ENCODE measurements around the gene MED12. TPM values are rescaled to one million over a fixed set of nuclear protein-coding genes. Genes with fewer than 3 reads are reported as not detected.

MED12 gene
- polyA plus RNA-seq, 6 donors from 2014 or later: 7.2 to 20.3 (median 9.0) TPM

GRCh38 chrX:71111921-71112431 lies 6.4 kb upstream of the MED12 start:
- H3K27ac Mint-ChIP-seq: peak overlapping the region; percentile 98 to 100 (median 100)
- ATAC-seq (ENCODE audit: low read depth in 2 of 2) (peak; percentile 37 to 42), DNase-seq (no peak)
- H3K4me1 Mint-ChIP-seq: peaks cover 40 to 54% (median 53%) of the 10 kb centered on the region in 3 donors
- H3K9me3 Mint-ChIP-seq: peaks cover 0 to 4% (median 0%) of the 10 kb centered on the region in 7 donors
- H3K27me3 Mint-ChIP-seq: peaks cover 0 to 8% (median 0%) of the 10 kb centered on the region in 3 donors
- H3K36me3 Mint-ChIP-seq: peaks cover 7 to 8% of the 10 kb centered on the region in 2 donors
- peak overlapping the region; percentile 80 to 98 (median 96) for H3K4me3 Mint-ChIP-seq

GRCh38 chrX:71117358-71117757 lies 1.0 kb upstream of the MED12 start:
- no peaks in the 10 kb centered on the region for H3K27me3 Mint-ChIP-seq
- H3K27ac Mint-ChIP-seq: peak overlapping the region in 4 of 6 donors; percentile 24 to 95 (median 47)
- H3K4me3 Mint-ChIP-seq: peak overlapping the region in 4 of 8 donors; percentile 22 to 92 (median 64)
- DNase-seq: no peak
- H3K9me3 Mint-ChIP-seq: peaks cover 0 to 2% (median 0%) of the 10 kb centered on the region in 7 donors
- ATAC-seq (ENCODE audit: low read depth in 2 of 2): no peak
- peaks cover 5 to 28% (median 19%) of the 10 kb centered on the region in 3 donors for H3K4me1 Mint-ChIP-seq
- peaks cover 0 to 4% of the 10 kb centered on the region in 2 donors for H3K36me3 Mint-ChIP-seq

GRCh38 chrX:71118985-71119535 lies 664 bp downstream of the MED12 start:
- Mint-ChIP-seq H3K27ac (peak overlapping the region; percentile 70 to 98 (median 94)), H3K4me1 (peaks cover 0 to 20% (median 11%) of the 10 kb centered on the region in 3 donors), H3K9me3 (peaks cover 0 to 2% (median 0%) of the 10 kb centered on the region in 7 donors), H3K36me3 (peaks cover 0 to 13% of the 10 kb centered on the region in 2 donors), H3K27me3 (no peaks in the 10 kb centered on the region), H3K4me3 (peak overlapping the region; percentile 87 to 95 (median 91))
- DNase-seq (no peak), ATAC-seq (ENCODE audit: low read depth in 2 of 2) (peak; percentile 15 to 24)

- ATAC-seq (ENCODE audit: low read depth in 2 of 2) (no peak), DNase-seq (no peak)
- Mint-ChIP-seq H3K27ac (peak overlapping the region in 4 of 6 donors; percentile 34 to 95 (median 74)), H3K4me3 (no peak overlapping the region), H3K27me3 (no peaks in the 10 kb centered on the region), H3K9me3 (peaks cover 0 to 3% (median 0%) of the 10 kb centered on the region in 7 donors), H3K4me1 (peaks cover 6 to 15% (median 12%) of the 10 kb centered on the region in 3 donors), H3K36me3 (peaks cover 7 to 22% of the 10 kb centered on the region in 2 donors)
These were observed 9.9 kb downstream of the MED12 start for GRCh38 chrX:71128166-71128833.

DNA sequence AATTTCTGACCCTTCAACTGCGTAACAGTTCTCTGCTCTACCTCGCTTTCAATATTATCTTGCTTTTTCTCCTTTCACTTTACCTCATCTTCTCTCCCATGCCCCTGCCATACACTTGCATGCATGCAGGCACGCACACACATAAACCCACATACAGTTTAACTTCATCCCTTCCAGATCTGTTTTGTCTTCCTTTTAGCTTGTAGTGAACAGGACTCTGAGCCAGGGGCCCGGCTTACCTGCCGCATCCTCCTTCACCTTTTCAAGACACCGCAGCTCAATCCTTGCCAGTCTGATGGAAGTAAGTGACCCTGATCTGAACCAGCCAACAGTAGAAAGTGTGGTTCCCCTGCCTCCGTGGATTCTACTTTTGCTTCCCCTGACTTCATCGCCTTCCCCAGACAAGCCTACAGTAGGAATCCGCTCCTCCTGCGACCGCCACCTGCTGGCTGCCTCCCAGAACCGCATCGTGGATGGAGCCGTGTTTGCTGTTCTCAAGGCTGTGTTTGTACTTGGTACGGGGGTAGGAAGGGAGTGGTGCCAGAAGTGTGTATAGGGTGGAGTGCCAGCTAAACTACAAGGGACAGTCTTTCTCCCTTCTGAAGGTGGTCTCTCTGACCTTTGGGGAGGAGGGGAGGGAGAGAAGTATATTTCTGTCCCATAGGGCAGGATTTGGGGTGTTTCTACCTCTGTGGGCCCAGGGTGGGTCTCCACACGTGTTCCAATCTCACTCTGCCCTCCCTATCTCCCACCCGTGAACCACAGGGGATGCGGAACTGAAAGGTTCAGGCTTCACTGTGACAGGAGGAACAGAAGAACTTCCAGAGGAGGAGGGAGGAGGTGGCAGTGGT lies 10.7 kb downstream of the MED12 start:
- Mint-ChIP-seq H3K4me3 (peak overlapping the region in 1 of 8 donors; percentile 1), H3K9me3 (peaks cover 0 to 3% (median 0%) of the 10 kb centered on the region in 7 donors), H3K27ac (peak overlapping the region; percentile 51 to 95 (median 76)), H3K4me1 (peaks cover 6 to 15% (median 12%) of the 10 kb centered on the region in 3 donors), H3K27me3 (no peaks in the 10 kb centered on the region), H3K36me3 (peaks cover 7 to 22% of the 10 kb centered on the region in 2 donors)
- ATAC-seq (ENCODE audit: low read depth in 2 of 2): peak; percentile 87 to 94
- DNase-seq: peak; percentile 65

- no peak for ATAC-seq (ENCODE audit: low read depth in 2 of 2)
These were observed 13.1 kb downstream of the MED12 start for GRCh38 chrX:71131510-71131909.

GRCh38 chrX:71140440-71140839 lies 22.0 kb downstream of the MED12 start:
- DNase-seq (no peak), ATAC-seq (ENCODE audit: low read depth in 2 of 2) (no peak)
- Mint-ChIP-seq H3K27me3 (no peaks in the 10 kb centered on the region), H3K9me3 (peaks cover 0 to 1% (median 0%) of the 10 kb centered on the region in 7 donors), H3K36me3 (peaks cover 0 to 15% of the 10 kb centered on the region in 2 donors), H3K4me1 (peaks cover 5 to 8% (median 6%) of the 10 kb centered on the region in 3 donors), H3K4me3 (no peak overlapping the region), H3K27ac (no peak overlapping the region)

More at GRCh38 chrX:71131510-71131909, 13.1 kb downstream of the MED12 start:
- peaks cover 0 to 1% (median 0%) of the 10 kb centered on the region in 7 donors for H3K9me3 Mint-ChIP-seq
- H3K4me3 Mint-ChIP-seq: no peak overlapping the region
- H3K27ac Mint-ChIP-seq: no peak overlapping the region
- no peaks in the 10 kb centered on the region for H3K27me3 Mint-ChIP-seq
- H3K36me3 Mint-ChIP-seq: peaks cover 7 to 24% of the 10 kb centered on the region in 2 donors
- peaks cover 6 to 12% (median 9%) of the 10 kb centered on the region in 3 donors for H3K4me1 Mint-ChIP-seq
- DNase-seq: no peak

DNA sequence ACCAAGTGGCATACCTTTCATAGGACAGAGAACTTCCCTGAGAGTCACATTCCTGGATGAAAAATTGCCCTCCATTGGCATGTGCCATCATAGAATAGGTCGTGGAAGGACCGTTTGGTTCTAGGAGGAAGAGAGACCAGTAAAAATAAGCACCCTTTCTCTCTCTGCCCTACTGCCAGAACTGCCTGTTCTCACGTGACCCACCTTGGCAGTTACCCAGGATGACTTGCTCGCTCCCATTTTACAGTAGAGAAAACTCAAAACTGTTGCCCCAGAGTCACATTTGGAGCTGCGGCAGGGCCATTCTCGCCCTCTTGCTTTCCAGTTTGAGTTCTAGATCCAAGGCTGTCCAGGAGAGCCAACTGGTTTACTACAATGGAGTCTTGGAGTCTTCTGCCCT lies 25.1 kb downstream of the MED12 start:
- no peak for DNase-seq
- Mint-ChIP-seq H3K4me1 (peaks cover 12 to 19% (median 16%) of the 10 kb centered on the region in 3 donors), H3K9me3 (peaks cover 0 to 1% (median 0%) of the 10 kb centered on the region in 7 donors), H3K36me3 (peaks cover 0 to 7% of the 10 kb centered on the region in 2 donors), H3K27me3 (no peaks in the 10 kb centered on the region), H3K4me3 (peak overlapping the region in 1 of 8 donors; percentile 49), H3K27ac (no peak overlapping the region)
- no peak for ATAC-seq (ENCODE audit: low read depth in 2 of 2)

GRCh38 chrX:71144651-71145050 lies 26.3 kb downstream of the MED12 start, which contains the start of gene NLGN3:
NLGN3 (plus strand) TSS chrX:71144841; CDS start chrX:71147750, 2,909 bp downstream.
- Mint-ChIP-seq H3K4me3 (peak within 1 kb of the TSS in 7 of 8 donors; percentile 5 to 86 (median 62)), H3K4me1 (peaks cover 12 to 19% (median 16%) of the 10 kb centered on the region in 3 donors), H3K9me3 (no peaks in the 10 kb centered on the region), H3K27me3 (no peaks in the 10 kb centered on the region), H3K27ac (peak within 1 kb of the TSS in 5 of 6 donors; percentile 73 to 94 (median 81)), H3K36me3 (no peaks in the 10 kb centered on the region)
- ATAC-seq (ENCODE audit: low read depth in 2 of 2) (no peak), DNase-seq (no peak)

DNA sequence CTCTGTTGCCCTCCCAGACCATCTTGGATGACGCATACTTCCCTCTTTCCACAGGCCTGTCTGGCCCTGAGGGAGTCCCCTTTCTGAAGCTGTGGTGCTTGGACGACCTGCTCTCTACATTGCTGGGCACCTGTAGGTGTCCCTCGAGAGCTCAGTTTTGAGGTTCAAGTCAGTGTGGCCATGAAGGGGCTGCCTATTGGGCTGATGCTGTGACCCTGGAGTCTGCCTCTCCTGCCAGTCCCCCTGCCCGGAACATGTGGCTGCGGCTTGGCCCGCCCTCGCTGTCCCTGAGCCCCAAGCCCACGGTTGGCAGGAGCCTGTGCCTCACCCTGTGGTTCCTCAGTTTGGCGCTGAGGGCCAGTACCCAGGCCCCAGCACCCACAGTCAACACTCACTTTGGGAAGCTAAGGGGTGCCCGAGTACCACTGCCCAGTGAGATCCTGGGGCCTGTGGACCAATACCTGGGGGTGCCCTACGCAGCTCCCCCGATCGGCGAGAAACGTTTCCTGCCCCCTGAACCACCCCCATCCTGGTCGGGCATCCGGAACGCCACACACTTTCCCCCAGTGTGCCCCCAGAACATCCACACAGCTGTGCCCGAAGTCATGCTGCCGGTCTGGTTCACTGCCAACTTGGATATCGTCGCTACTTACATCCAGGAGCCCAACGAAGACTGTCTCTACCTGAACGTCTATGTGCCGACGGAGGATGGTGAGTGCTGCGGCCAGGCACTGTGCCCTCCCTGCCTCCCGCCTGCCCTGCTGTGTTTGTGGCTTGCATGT lies 29.3 kb downstream of the MED12 start:
- ATAC-seq (ENCODE audit: low read depth in 2 of 2) (no peak), DNase-seq (no peak)
- Mint-ChIP-seq H3K27me3 (no peaks in the 10 kb centered on the region), H3K27ac (peak overlapping the region in 2 of 6 donors; percentile 83 to 84), H3K4me1 (peaks cover 13 to 19% (median 16%) of the 10 kb centered on the region in 3 donors), H3K4me3 (peak overlapping the region in 2 of 8 donors; percentile 31 to 49), H3K9me3 (peaks cover 0 to 2% (median 0%) of the 10 kb centered on the region in 7 donors), H3K36me3 (no peaks in the 10 kb centered on the region)

DNA sequence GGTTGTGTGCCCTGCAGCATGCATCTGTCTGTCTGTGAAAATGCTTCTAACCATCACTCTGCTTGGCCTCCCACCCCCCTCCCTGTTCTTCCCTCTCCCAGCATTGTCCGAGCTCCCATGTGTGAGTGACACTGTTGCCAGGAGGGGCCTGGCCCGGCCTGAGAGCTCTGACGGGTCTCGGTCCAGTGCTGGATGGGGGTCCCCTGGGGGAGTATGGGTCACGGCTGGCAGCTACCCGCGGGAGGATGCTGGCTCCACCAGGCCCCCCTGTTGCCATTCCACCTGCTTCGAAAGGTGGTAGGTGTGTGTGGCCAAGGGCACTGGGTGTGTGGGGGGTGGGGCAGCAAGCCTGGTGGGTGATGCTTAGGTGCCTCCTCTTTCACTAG lies 29.9 kb downstream of the MED12 start:
- DNase-seq (no peak), ATAC-seq (ENCODE audit: low read depth in 2 of 2) (no peak)
- Mint-ChIP-seq H3K4me1 (peaks cover 16 to 21% (median 19%) of the 10 kb centered on the region in 3 donors), H3K36me3 (no peaks in the 10 kb centered on the region), H3K9me3 (peaks cover 0 to 2% (median 0%) of the 10 kb centered on the region in 7 donors), H3K4me3 (peak overlapping the region in 1 of 8 donors; percentile 31), H3K27me3 (no peaks in the 10 kb centered on the region), H3K27ac (peak overlapping the region in 1 of 6 donors; percentile 83)

DNA sequence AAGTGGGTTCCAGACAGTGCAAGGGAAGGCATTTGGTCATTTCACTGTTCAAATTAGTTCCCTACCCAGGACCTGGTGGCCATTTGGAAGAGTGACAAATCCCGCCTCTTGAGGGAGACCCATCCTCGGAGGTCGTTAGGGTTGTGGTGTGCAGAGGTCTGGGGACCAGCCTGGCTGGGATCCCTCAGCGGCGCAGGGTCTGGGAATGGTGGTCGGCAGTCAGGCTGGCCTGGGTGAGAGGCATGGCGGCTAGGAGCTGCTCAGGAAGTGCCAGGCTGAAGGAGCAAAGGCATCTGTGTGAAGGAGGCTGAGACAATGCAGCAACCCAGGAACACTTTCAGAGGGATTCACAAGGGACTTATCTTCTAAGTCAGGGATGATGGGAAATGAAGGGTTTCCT lies 33.0 kb downstream of the MED12 start:
- ATAC-seq (ENCODE audit: low read depth in 2 of 2) (no peak), DNase-seq (no peak)
- Mint-ChIP-seq H3K9me3 (peaks cover 0 to 2% (median 0%) of the 10 kb centered on the region in 7 donors), H3K4me1 (peaks cover 8 to 26% (median 21%) of the 10 kb centered on the region in 3 donors), H3K27me3 (no peaks in the 10 kb centered on the region), H3K27ac (no peak overlapping the region), H3K36me3 (no peaks in the 10 kb centered on the region), H3K4me3 (no peak overlapping the region)
